SK-N-SH treated with all-trans-retinoic acid at 6 μM for 48 hours (cell line): ENCODE results near the gene ABCB10.

Experiments used
- CSDC2 ChIP-seq: fragments of 250-450 bp; sonication (Bioruptor Pico); IDR thresholded peaks from 2 replicates; pipeline ENCODE4 v1.5.0; 2020; ENCODE audit warnings: mild to moderate bottlenecking, moderate library complexity
- ISL1 ChIP-seq: fragments of 250-450 bp; sonication (Bioruptor Pico); IDR thresholded peaks from 2 replicates; pipeline ENCODE4 v2.1.2; 2022; ENCODE audit warnings: mild to moderate bottlenecking, moderate library complexity
- POU6F1 ChIP-seq: fragments of 250-450 bp; sonication (Bioruptor Pico); IDR thresholded peaks from 2 replicates; pipeline ENCODE4 v1.8.0; 2021; ENCODE audit warnings: low read depth, mild to moderate bottlenecking, moderate library complexity, borderline replicate concordance
- RARB ChIP-seq: fragments of 250-450 bp; sonication (Bioruptor Pico); IDR thresholded peaks from 2 replicates; pipeline ENCODE4 v1.8.0; 2021; ENCODE audit warnings: mild to moderate bottlenecking, moderate library complexity
- ZFP30 ChIP-seq: fragments of 450-650 bp; formaldehyde crosslinking; IDR thresholded peaks from 2 replicates; pipeline ENCODE4 v1.5.0; 2022; ENCODE audit warnings: mild to moderate bottlenecking, moderate library complexity
- ZNF8 ChIP-seq: fragments of 450-650 bp; formaldehyde crosslinking; IDR thresholded peaks from 2 replicates; pipeline ENCODE4 v1.5.0; 2020; ENCODE audit warnings: mild to moderate bottlenecking, moderate library complexity
- TF ChIP-seq, protein P1 (sequence below): fragments of 250-450 bp; sonication (Bioruptor Pico); IDR thresholded peaks from 2 replicates; pipeline ENCODE4 v1.8.0; 2020; ENCODE audit warnings: mild to moderate bottlenecking, moderate library complexity, borderline replicate concordance
- TF ChIP-seq, protein P2 (sequence below): fragments of 250-450 bp; sonication (Bioruptor Pico); IDR thresholded peaks from 2 replicates; pipeline ENCODE4 v1.5.1; 2021; ENCODE audit warnings: mild to moderate bottlenecking, moderate library complexity

- TF ChIP-seq CSDC2 (CRISPR knock-in tag) (no peak), POU6F1 (CRISPR knock-in tag) (no peak), ZNF8 (CRISPR knock-in tag) (no peak), ISL1 (CRISPR knock-in tag) (no peak), ZFP30 (CRISPR knock-in tag) (no peak), RARB (no peak)
- TF ChIP-seq, protein P1, sequence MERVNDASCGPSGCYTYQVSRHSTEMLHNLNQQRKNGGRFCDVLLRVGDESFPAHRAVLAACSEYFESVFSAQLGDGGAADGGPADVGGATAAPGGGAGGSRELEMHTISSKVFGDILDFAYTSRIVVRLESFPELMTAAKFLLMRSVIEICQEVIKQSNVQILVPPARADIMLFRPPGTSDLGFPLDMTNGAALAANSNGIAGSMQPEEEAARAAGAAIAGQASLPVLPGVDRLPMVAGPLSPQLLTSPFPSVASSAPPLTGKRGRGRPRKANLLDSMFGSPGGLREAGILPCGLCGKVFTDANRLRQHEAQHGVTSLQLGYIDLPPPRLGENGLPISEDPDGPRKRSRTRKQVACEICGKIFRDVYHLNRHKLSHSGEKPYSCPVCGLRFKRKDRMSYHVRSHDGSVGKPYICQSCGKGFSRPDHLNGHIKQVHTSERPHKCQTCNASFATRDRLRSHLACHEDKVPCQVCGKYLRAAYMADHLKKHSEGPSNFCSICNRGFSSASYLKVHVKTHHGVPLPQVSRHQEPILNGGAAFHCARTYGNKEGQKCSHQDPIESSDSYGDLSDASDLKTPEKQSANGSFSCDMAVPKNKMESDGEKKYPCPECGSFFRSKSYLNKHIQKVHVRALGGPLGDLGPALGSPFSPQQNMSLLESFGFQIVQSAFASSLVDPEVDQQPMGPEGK (CRISPR knock-in tag), result no peak
- TF ChIP-seq, protein P2, sequence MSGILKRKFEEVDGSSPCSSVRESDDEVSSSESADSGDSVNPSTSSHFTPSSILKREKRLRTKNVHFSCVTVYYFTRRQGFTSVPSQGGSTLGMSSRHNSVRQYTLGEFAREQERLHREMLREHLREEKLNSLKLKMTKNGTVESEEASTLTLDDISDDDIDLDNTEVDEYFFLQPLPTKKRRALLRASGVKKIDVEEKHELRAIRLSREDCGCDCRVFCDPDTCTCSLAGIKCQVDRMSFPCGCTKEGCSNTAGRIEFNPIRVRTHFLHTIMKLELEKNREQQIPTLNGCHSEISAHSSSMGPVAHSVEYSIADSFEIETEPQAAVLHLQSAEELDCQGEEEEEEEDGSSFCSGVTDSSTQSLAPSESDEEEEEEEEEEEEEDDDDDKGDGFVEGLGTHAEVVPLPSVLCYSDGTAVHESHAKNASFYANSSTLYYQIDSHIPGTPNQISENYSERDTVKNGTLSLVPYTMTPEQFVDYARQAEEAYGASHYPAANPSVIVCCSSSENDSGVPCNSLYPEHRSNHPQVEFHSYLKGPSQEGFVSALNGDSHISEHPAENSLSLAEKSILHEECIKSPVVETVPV, result no peak
Measured at GRCh38 chr1:229585338-229585737, 26.8 kb upstream of the ABCB10 start.
